ENCODE measurements around the gene SNAI1. TPM values are rescaled to one million over a fixed set of nuclear protein-coding genes. Genes with fewer than 3 reads are reported as not detected.

SNAI1 gene
- polyA plus RNA-seq, 1 donor (not counting 4 experiments of a cell fraction or from before 2014, with no cell fraction given): not detected

DNA sequence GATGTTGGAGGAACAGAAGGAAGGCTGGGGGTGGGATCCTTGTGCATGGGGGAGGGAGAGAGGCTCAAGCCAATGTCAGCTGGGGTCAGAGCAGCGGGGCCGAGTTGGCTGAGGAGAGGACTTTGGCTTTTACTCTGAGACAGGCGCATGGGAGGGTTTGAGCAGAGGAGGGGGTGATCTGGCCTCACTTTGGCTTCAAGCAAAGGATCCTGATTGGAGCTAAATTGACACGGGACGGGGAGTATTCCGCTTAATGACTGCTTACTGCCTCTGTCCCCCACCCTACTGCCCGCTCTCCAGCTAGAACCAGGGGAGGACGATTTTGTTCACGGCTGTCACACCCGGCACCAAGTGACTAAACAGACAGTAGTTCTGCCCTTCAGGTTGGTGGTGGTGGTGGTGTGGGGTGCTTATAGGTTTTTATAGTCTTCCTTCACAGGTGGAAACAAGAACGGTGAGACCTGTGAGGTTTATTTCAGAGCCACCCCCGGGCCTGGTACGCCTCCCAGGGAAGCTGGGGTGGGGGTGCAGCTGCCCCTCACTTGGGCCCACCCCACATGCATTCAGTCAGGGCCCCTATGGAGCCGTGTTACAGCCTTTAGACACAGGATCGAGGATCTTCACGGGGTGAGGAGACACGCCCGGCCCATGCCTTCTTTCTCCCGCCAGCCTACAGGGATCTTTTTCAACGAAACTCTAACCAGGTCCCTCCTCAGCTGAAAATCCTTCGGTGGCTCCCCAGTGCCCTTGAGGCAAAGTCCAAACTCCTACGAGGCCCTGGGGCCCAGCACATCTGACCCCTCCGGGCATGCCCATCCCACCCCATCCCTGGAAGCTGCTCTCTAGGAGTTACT is 1.3 kb upstream of the SNAI1 start:
- no peak overlapping the region for H2AFZ ChIP-seq (ENCODE audit: control insufficient read depth, low read length)
- H3K9me1 ChIP-seq (ENCODE audit: control insufficient read depth, extremely low read depth, insufficient read depth, low read length): no peaks in the 10 kb centered on the region
- H3K4me3 ChIP-seq (ENCODE audit: control insufficient read depth in 2 of 3, extremely low read depth in 1 of 3, insufficient read depth in 2 of 3, low read depth in 1 of 3, low read length in 3 of 3): no peak overlapping the region
- no peaks in the 10 kb centered on the region for H4K20me1 ChIP-seq (ENCODE audit: control insufficient read depth, extremely low read depth, insufficient read depth, low read length)
- no peak overlapping the region for H3K27ac ChIP-seq (ENCODE audit: control insufficient read depth, insufficient read depth, low read length)
- dilution Hi-C loops (cut with MboI; ENCODE audit: extremely low pct_ligation_motif_present, low sequenced_read_pairs): no loop called here
- DNase-seq (ENCODE audit: low read depth, low spot score) (no peak), FAIRE-seq (no peak)
- no peaks in the 10 kb centered on the region for H3K36me3 ChIP-seq (ENCODE audit: control insufficient read depth in 2 of 2, extremely low read depth in 1 of 2, insufficient read depth in 2 of 2, low read length in 2 of 2)
- H3K4me1 ChIP-seq (ENCODE audit: control insufficient read depth, extremely low read depth, insufficient read depth, low read length): peaks cover 12% of the 10 kb centered on the region
- no peak overlapping the region for H3K4me2 ChIP-seq (ENCODE audit: control insufficient read depth, extremely low read depth, insufficient read depth, low read depth, low read length)
- no peak for TF ChIP-seq EZH2 (IDR thresholded peaks at IDR 0.05; ENCODE audit: low read length)
- TF ChIP-seq, protein P1, sequence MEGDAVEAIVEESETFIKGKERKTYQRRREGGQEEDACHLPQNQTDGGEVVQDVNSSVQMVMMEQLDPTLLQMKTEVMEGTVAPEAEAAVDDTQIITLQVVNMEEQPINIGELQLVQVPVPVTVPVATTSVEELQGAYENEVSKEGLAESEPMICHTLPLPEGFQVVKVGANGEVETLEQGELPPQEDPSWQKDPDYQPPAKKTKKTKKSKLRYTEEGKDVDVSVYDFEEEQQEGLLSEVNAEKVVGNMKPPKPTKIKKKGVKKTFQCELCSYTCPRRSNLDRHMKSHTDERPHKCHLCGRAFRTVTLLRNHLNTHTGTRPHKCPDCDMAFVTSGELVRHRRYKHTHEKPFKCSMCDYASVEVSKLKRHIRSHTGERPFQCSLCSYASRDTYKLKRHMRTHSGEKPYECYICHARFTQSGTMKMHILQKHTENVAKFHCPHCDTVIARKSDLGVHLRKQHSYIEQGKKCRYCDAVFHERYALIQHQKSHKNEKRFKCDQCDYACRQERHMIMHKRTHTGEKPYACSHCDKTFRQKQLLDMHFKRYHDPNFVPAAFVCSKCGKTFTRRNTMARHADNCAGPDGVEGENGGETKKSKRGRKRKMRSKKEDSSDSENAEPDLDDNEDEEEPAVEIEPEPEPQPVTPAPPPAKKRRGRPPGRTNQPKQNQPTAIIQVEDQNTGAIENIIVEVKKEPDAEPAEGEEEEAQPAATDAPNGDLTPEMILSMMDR (optimal IDR thresholded peaks at IDR 0.05 in 1 of 3, IDR thresholded peaks at IDR 0.05 in 1 of 3, conservative IDR thresholded peaks at IDR 0.05 in 1 of 3; ENCODE audit: extremely low read depth in 1 of 3, insufficient read depth in 2 of 3, low read length in 3 of 3): no peak
- no peaks in the 10 kb centered on the region for H3K79me2 ChIP-seq (ENCODE audit: control insufficient read depth, insufficient read depth, low read length)
- H3K9me3 ChIP-seq (ENCODE audit: control insufficient read depth, low read depth, low read length): no peaks in the 10 kb centered on the region
- no peak overlapping the region for H3K9ac ChIP-seq (ENCODE audit: control insufficient read depth, extremely low read depth, insufficient read depth, low read length)
- H3K27me3 ChIP-seq (ENCODE audit: control insufficient read depth, extremely low read depth, insufficient read depth, low read length): peaks cover 26% of the 10 kb centered on the region

DNA sequence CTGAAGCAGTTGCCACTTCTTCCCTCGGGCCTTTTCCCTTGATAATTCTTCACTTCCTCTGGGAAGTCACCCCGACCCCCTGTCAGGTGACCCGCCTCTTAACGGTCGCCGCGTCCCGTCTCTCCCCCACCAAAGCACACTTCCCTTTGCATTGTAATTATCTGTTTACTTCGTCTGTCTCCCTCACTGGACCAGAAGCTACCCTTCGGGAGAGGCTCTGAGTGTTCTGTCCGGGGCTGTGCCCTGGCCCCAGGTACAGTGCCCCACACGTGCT is 771 bp upstream of the SNAI1 start:
- Histone ChIP-seq H3K27ac (ENCODE audit: control insufficient read depth, insufficient read depth, low read length) (no peak overlapping the region), H3K9ac (ENCODE audit: control insufficient read depth, extremely low read depth, insufficient read depth, low read length) (no peak overlapping the region), H3K36me3 (ENCODE audit: control insufficient read depth in 2 of 2, extremely low read depth in 1 of 2, insufficient read depth in 2 of 2, low read length in 2 of 2) (no peaks in the 10 kb centered on the region), H4K20me1 (ENCODE audit: control insufficient read depth, extremely low read depth, insufficient read depth, low read length) (no peaks in the 10 kb centered on the region), H3K9me1 (ENCODE audit: control insufficient read depth, extremely low read depth, insufficient read depth, low read length) (no peaks in the 10 kb centered on the region), H3K79me2 (ENCODE audit: control insufficient read depth, insufficient read depth, low read length) (no peaks in the 10 kb centered on the region), H2AFZ (ENCODE audit: control insufficient read depth, low read length) (peak overlapping the region; percentile 22), H3K4me3 (ENCODE audit: control insufficient read depth in 2 of 3, extremely low read depth in 1 of 3, insufficient read depth in 2 of 3, low read depth in 1 of 3, low read length in 3 of 3) (peak overlapping the region in 2 of 3 experiments; percentile 10 to 49), H3K9me3 (ENCODE audit: control insufficient read depth, low read depth, low read length) (no peaks in the 10 kb centered on the region), H3K27me3 (ENCODE audit: control insufficient read depth, extremely low read depth, insufficient read depth, low read length) (peaks cover 26% of the 10 kb centered on the region), H3K4me2 (ENCODE audit: control insufficient read depth, extremely low read depth, insufficient read depth, low read depth, low read length) (peak overlapping the region; percentile 77), H3K4me1 (ENCODE audit: control insufficient read depth, extremely low read depth, insufficient read depth, low read length) (peaks cover 12% of the 10 kb centered on the region)
- FAIRE-seq (no peak), DNase-seq (ENCODE audit: low read depth, low spot score) (no peak)
- TF ChIP-seq, protein P1 (optimal IDR thresholded peaks at IDR 0.05 in 1 of 3, IDR thresholded peaks at IDR 0.05 in 1 of 3, conservative IDR thresholded peaks at IDR 0.05 in 1 of 3; ENCODE audit: extremely low read depth in 1 of 3, insufficient read depth in 2 of 3, low read length in 3 of 3): no peak
- TF ChIP-seq EZH2 (IDR thresholded peaks at IDR 0.05; ENCODE audit: low read length): peak; percentile 88
- dilution Hi-C loops (cut with MboI; ENCODE audit: extremely low pct_ligation_motif_present, low sequenced_read_pairs): no loop called here

All from keratinocyte (primary cell).